ENCODE measurements around the gene KRT7. TPM values are rescaled to one million over a fixed set of nuclear protein-coding genes. Genes with fewer than 3 reads are reported as not detected.
A peak's percentile ranks its signal among the peaks of the same experiment; 100 is the strongest.

Gene KRT7
- total RNA-seq, 4 donors from 2014 or later: 333 to 826 (median 460) TPM

- DNase-seq: peak; percentile 98 to 99
- TF ChIP-seq POLR2A (IDR thresholded peaks at IDR 0.05) (peak in 1 of 2 donors; percentile 74), CTCF (IDR thresholded peaks at IDR 0.05) (no peak)
- Histone ChIP-seq H3K27ac (peak overlapping the region; percentile 94 to 100 (median 99)), H3K9me3 (no peaks in the 10 kb centered on the region), H3K4me1 (peaks cover 58 to 63% of the 10 kb centered on the region in 2 donors), H3K27me3 (no peaks in the 10 kb centered on the region), H3K4me3 (replicated peaks in 1 of 3) (no peak overlapping the region), H3K36me3 (no peaks in the 10 kb centered on the region)
- intact Hi-C loops (cut with DNase I): no loop called here
- WGBS, 2 donors: 63 to 83% methylated on average over 13 to 16 of the region's 18 CpGs
Observed at GRCh38 chr12:52248541-52249461, 15.8 kb downstream of the KRT7 start.

- no peak for DNase-seq
- peak overlapping the region; percentile 94 to 100 (median 99) for H3K27ac ChIP-seq
- H3K36me3 ChIP-seq: no peaks in the 10 kb centered on the region
- TF ChIP-seq POLR2A (IDR thresholded peaks at IDR 0.05): no peak
- no peak for TF ChIP-seq CTCF (IDR thresholded peaks at IDR 0.05)
- no peak overlapping the region for H3K4me3 ChIP-seq (replicated peaks in 1 of 3)
- WGBS, 2 donors: 73 to 75% methylated on average over 2 of the region's 2 CpGs
- peaks cover 50 to 55% of the 10 kb centered on the region in 2 donors for H3K4me1 ChIP-seq
- H3K27me3 ChIP-seq: no peaks in the 10 kb centered on the region
- no peaks in the 10 kb centered on the region for H3K9me3 ChIP-seq
- intact Hi-C loops (cut with DNase I): no loop called here
Observed at GRCh38 chr12:52249511-52250047, 16.5 kb downstream of the KRT7 start.

GRCh38 chr12:52250048-52250990 lies 17.3 kb downstream of the KRT7 start:
- H3K9me3 ChIP-seq: no peaks in the 10 kb centered on the region
- peak overlapping the region; percentile 94 to 100 (median 99) for H3K27ac ChIP-seq
- intact Hi-C loops (cut with DNase I): no loop called here
- 58 to 64% methylated on average over 24 to 52 of the region's 52 CpGs for WGBS, 2 donors
- peaks cover 43 to 48% of the 10 kb centered on the region in 2 donors for H3K4me1 ChIP-seq
- H3K4me3 ChIP-seq (replicated peaks in 1 of 3): no peak overlapping the region
- no peaks in the 10 kb centered on the region for H3K36me3 ChIP-seq
- DNase-seq: no peak
- H3K27me3 ChIP-seq: no peaks in the 10 kb centered on the region
- TF ChIP-seq POLR2A (IDR thresholded peaks at IDR 0.05): no peak
- no peak for TF ChIP-seq CTCF (IDR thresholded peaks at IDR 0.05)

GRCh38 chr12:52251367-52252051 lies 18.5 kb downstream of the KRT7 start:
- H3K27ac ChIP-seq: peak overlapping the region; percentile 9 to 100 (median 94)
- no peaks in the 10 kb centered on the region for H3K9me3 ChIP-seq
- DNase-seq: no peak
- H3K27me3 ChIP-seq: no peaks in the 10 kb centered on the region
- no peaks in the 10 kb centered on the region for H3K36me3 ChIP-seq
- intact Hi-C loops (cut with DNase I): no loop called here
- 77% methylated on average over 9 of the region's 9 CpGs for WGBS, 2 donors
- no peak overlapping the region for H3K4me3 ChIP-seq (replicated peaks in 1 of 3)
- no peak for TF ChIP-seq CTCF (IDR thresholded peaks at IDR 0.05)
- TF ChIP-seq POLR2A (IDR thresholded peaks at IDR 0.05): no peak
- peaks cover 31 to 36% of the 10 kb centered on the region in 2 donors for H3K4me1 ChIP-seq

Measured in thyroid gland (tissue), 4 donors.